WERI-Rb-1 (cell line): ENCODE data around the gene SFRP2.
A peak's percentile ranks its signal among the peaks of the same experiment; 100 is the strongest.

Source experiments
- DNase-seq: peaks from one replicate; pipeline ENCODE4 v3.0.0-alpha.2; 2020
- H3K27ac ChIP-seq: fragments of 250-450 bp; sonication (Bioruptor Pico); 2 replicates; pipeline ENCODE4 v1.5.1; 2020; ENCODE audit warnings: mild to moderate bottlenecking, moderate library complexity
- H3K27me3 ChIP-seq: fragments of 250-450 bp; sonication (Bioruptor Pico); 2 replicates; pipeline ENCODE4 v1.5.1; 2021; ENCODE audit warnings: mild to moderate bottlenecking, low read depth, moderate library complexity; ENCODE audit not compliant: insufficient read depth, severe bottlenecking
- H3K36me3 ChIP-seq: fragments of 250-450 bp; sonication (Bioruptor Pico); 2 replicates; pipeline ENCODE4 v1.5.1; 2020; ENCODE audit warnings: mild to moderate bottlenecking, moderate library complexity
- H3K4me3 ChIP-seq: 2 replicates; pipeline ENCODE4 v1.5.1; 2011; ENCODE audit warnings: low read depth, mild to moderate bottlenecking, control low read depth, low read length
- H3K9me3 ChIP-seq: fragments of 250-450 bp; sonication (Bioruptor Pico); 2 replicates; pipeline ENCODE4 v1.5.1; 2021; ENCODE audit warnings: mild to moderate bottlenecking, moderate library complexity; ENCODE audit not compliant: severe bottlenecking
- TF ChIP-seq, protein P1 (sequence below): IDR thresholded peaks from 2 replicates; pipeline ENCODE4 v1.5.1; 2011; ENCODE audit warnings: low read depth, mild to moderate bottlenecking, control low read depth, inconsistent platforms, low read length

The SFRP2 gene

DNA sequence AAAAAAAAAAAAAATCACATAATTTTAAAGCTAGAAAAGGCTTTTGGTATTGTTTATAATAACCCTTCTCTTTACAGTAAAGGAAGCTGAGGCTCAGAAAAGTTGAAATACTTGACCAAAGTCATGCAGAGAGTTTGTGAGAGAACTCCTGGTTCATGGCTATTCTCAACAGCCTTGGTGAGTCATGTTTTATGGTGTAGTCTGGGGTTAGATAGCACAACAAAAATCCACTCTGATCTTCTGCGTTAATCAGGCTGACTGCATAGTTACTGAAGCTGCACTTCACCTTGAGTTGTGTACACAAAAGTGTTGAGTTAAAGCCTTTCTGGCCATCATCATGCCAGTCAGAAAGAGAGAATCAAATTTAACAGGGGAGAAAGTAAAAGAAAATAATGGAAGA, 19.3 kb upstream of the SFRP2 start:
- Histone ChIP-seq H3K36me3 (no peaks in the 10 kb centered on the region), H3K4me3 (no peak overlapping the region), H3K9me3 (no peaks in the 10 kb centered on the region), H3K27ac (no peak overlapping the region), H3K27me3 (no peaks in the 10 kb centered on the region)
- DNase-seq = no peak
- TF ChIP-seq, protein P1, sequence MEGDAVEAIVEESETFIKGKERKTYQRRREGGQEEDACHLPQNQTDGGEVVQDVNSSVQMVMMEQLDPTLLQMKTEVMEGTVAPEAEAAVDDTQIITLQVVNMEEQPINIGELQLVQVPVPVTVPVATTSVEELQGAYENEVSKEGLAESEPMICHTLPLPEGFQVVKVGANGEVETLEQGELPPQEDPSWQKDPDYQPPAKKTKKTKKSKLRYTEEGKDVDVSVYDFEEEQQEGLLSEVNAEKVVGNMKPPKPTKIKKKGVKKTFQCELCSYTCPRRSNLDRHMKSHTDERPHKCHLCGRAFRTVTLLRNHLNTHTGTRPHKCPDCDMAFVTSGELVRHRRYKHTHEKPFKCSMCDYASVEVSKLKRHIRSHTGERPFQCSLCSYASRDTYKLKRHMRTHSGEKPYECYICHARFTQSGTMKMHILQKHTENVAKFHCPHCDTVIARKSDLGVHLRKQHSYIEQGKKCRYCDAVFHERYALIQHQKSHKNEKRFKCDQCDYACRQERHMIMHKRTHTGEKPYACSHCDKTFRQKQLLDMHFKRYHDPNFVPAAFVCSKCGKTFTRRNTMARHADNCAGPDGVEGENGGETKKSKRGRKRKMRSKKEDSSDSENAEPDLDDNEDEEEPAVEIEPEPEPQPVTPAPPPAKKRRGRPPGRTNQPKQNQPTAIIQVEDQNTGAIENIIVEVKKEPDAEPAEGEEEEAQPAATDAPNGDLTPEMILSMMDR = no peak

DNA sequence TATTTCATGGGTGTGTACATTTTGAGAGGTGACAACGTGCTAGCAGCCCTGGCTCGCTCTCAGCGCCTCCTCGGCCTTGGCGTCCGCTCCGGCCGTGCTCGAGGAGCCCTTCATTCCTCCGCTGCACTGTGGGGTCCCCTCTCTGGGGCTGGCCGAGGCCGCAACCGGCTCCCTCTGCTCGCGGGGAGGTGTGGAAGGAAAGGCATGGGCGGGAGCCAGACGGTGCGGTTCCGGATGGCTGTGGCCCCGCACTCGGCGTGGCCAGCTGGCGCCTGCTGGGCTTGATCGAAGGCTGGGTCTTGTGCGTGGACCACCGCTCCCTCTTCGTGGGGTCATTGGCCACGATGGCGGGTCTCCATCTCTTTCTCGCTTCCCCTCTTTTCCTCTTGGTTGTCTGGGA, 17.2 kb upstream of the SFRP2 start:
- TF ChIP-seq, protein P1 = no peak
- DNase-seq = no peak
- H3K9me3 ChIP-seq = no peaks in the 10 kb centered on the region

DNA sequence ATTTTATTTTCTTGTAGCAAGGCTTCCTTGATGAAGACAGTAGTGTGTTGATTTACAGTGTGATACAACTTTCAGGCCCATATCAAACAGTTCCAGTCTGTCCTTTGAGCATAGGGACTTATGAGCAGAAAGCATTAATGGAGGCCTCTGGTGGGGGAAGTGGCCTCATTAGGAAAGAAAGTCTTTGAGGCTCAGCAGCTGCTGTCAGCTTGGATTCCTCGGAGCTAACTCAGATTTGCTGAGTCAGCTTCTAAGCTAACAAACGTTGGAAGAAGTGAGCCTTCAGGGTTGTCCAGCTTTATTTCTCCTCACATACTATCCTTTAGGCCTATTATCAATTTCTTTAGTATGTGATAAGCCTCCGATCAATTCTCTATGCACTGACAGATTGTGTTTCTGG, 15.8 kb upstream of the SFRP2 start:
- no peak for DNase-seq
- TF ChIP-seq, protein P1 = no peak
- Histone ChIP-seq H3K36me3 (no peaks in the 10 kb centered on the region), H3K27ac (no peak overlapping the region), H3K27me3 (no peaks in the 10 kb centered on the region), H3K4me3 (no peak overlapping the region), H3K9me3 (no peaks in the 10 kb centered on the region)

More for the DNA sequence above, 17.2 kb upstream of the SFRP2 start:
- Histone ChIP-seq H3K4me3 (no peak overlapping the region), H3K27me3 (no peaks in the 10 kb centered on the region), H3K27ac (no peak overlapping the region), H3K36me3 (no peaks in the 10 kb centered on the region)

DNA sequence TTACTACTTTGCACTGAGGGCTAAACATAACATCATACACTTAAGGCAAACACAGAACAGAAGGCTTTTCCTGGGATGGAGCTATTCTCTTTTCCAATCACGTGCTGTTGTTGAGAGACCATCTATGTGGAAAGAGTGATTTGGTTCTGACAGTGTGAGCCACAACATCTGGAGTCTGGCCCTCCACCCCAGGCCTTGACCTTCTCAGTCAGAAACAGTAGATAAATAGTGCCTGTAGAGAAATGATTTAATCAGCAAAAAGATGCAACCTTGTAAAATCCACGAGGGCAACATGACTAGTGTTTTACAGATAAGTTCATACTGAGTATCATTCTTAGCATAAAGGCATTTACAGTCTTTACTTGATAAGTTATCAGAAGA, 10.8 kb upstream of the SFRP2 start:
- Histone ChIP-seq H3K27me3 (no peaks in the 10 kb centered on the region), H3K4me3 (no peak overlapping the region), H3K9me3 (no peaks in the 10 kb centered on the region), H3K36me3 (no peaks in the 10 kb centered on the region), H3K27ac (peak overlapping the region; percentile 2; the same call in 1 of the 2 replicates)
- DNase-seq = no peak
- TF ChIP-seq, protein P1 = no peak

DNA sequence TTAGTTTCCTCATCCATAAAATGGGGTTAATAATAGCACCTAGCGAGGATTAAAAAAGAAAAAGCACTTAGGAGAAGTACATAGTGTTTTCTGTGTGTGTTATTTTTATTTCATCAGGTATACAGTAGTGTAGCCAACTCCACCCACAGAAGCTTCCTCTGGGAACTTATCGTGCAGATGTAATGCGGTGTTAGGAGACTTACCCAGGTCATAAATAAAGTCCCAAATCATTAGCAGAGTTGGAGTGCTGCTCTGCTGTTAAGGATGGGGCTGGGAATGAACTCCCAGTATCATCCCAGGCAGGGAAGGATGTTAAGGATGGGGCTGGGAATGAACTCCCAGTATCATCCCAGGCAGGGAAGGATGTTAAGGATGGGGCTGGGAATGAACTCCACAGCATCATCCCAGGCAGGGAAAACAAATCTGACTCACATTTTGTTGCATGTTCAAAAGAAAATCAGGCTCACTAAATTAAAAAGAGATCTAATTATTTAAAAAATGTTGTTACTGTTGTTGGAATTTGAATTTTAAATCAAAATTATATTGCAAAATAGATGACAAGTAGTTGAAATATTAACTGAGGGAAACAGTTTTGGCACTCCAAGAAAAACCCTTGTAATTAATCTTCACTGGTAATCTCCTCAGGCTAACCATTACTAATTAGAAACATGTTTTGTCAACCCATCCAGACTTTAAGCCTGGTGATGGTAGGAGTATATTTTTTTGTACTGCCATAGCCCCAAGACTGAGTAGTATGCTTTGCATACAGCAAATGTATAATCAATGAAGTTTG, 10.2 kb upstream of the SFRP2 start:
- no peaks in the 10 kb centered on the region for H3K27me3 ChIP-seq
- no peak overlapping the region for H3K4me3 ChIP-seq
- no peak for DNase-seq
- H3K36me3 ChIP-seq = no peaks in the 10 kb centered on the region
- no peaks in the 10 kb centered on the region for H3K9me3 ChIP-seq
- TF ChIP-seq, protein P1 = no peak
- peak overlapping the region; percentile 2; the same call in 1 of the 2 replicates for H3K27ac ChIP-seq

DNA sequence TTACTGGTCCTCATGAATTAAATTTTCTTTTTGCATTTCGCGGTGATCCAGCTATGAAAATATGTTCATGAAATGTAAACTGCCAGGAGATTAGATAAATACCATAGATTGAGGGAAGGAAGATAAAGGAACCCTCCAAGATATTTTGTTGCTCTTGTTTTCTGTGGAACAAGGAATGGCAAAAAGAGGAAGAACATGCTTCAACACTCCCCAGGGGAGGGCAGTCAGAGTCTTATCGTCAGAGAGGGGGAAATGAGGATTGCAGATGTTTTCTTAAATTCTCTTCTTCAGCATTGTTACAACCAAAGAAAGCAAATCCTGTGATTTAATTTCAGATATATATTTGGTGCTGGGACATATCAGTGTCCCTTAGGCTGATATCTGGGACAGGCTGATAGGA, 9.5 kb upstream of the SFRP2 start:
- TF ChIP-seq, protein P1 = no peak
- no peaks in the 10 kb centered on the region for H3K9me3 ChIP-seq
- H3K27me3 ChIP-seq = no peaks in the 10 kb centered on the region
- no peak for DNase-seq
- no peaks in the 10 kb centered on the region for H3K36me3 ChIP-seq
- no peak overlapping the region for H3K27ac ChIP-seq
- H3K4me3 ChIP-seq = no peak overlapping the region
